ENCODE data around the gene KRT71.

GRCh38 chr12:52558781-52559445, 6.0 kb upstream of the KRT71 start:
- no peak for TF ChIP-seq CTCF (IDR thresholded peaks at IDR 0.05)
- TF ChIP-seq POLR2A (IDR thresholded peaks at IDR 0.05), result no peak
